Glomerular endothelial cell (primary cell): Measurements from ENCODE around the gene CFAP92. TPM values are rescaled to one million over a fixed set of nuclear protein-coding genes. Genes with fewer than 3 reads are reported as not detected.
"Not testable (repeated sequence)": the region's sequence is repeated elsewhere in the genome, so short reads cannot be mapped to it uniquely, and the experiment has no call there.

Source experiments
- DNase-seq: peaks from one replicate; pipeline ENCODE4 v3.0.0-alpha.2; 2011; ENCODE audit warnings: low read depth, low spot score; ENCODE audit errors: extremely low read depth
- total RNA-seq: library from RNA; depleted of rRNA; stranded (reverse); fragments of >200 nt; gene quantifications from 2 replicates; pipeline ENCODE4 v1.2.3, GENCODE V29; 2015

Gene CFAP92
- total RNA-seq, 1 donor from 2014 or later: 1.7 TPM

DNA sequence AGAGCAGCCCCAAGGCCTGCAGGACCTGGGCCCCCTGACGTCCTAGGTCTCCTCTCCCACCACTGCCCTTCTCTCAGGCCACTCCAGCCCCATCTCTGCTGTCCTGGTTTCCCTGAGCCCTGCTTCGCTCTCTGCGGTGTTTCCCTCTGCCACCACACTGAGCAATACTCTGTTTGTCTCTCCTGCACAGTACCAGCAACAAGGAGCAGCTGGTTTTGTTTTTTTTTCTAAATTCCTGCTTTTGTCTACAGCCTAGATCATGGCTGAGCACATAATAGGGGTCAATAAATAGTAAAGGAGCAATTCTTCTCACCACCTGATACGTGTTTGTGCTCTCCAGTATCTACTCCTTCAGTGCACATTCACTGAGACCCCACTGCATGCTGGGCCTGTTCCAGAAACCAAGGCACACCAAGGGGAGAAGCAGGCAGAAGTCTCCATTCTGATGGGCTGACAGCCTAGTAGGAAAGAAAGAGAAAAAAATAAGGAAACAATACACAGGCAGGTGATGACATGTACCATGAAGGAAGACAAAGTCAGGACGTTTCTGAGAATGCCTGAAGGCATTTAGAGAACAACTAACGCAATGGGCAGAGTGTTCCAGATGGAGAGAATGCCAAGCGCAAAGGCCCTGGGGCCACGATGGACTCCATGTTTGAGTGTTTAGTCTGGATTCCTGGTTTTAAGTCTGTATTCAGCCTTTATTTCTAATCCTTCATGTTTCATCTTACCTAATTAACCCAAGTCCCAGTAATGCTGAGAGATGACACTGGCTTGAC lies 120.4 kb downstream of the CFAP92 start:
- DNase-seq: no peak

DNA sequence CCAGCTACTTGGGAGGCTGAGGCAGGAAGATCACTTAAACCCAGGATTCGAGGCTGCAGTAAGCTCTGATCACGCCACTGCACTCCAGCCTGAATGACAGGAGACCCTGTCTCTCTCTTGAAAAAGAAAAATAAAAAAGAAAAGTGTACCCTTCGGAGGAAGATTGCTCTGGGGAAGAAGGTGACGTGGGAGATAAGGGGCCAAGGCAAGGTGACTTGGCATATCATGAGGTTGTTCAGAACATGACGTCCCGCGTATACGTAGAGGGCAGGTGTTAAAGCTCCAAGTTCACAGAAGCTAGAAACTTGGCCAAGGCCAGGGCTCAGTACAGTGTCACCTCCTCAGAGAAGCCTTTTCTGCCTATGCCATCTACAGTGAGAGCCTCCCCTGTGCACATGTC lies 121.1 kb downstream of the CFAP92 start:
- no peak for DNase-seq

- no peak for DNase-seq
Measured at GRCh38 chr3:128872282-128872681, 121.6 kb downstream of the CFAP92 start.

GRCh38 chr3:128870347-128870746 lies 123.5 kb downstream of the CFAP92 start:
- no peak for DNase-seq

DNA sequence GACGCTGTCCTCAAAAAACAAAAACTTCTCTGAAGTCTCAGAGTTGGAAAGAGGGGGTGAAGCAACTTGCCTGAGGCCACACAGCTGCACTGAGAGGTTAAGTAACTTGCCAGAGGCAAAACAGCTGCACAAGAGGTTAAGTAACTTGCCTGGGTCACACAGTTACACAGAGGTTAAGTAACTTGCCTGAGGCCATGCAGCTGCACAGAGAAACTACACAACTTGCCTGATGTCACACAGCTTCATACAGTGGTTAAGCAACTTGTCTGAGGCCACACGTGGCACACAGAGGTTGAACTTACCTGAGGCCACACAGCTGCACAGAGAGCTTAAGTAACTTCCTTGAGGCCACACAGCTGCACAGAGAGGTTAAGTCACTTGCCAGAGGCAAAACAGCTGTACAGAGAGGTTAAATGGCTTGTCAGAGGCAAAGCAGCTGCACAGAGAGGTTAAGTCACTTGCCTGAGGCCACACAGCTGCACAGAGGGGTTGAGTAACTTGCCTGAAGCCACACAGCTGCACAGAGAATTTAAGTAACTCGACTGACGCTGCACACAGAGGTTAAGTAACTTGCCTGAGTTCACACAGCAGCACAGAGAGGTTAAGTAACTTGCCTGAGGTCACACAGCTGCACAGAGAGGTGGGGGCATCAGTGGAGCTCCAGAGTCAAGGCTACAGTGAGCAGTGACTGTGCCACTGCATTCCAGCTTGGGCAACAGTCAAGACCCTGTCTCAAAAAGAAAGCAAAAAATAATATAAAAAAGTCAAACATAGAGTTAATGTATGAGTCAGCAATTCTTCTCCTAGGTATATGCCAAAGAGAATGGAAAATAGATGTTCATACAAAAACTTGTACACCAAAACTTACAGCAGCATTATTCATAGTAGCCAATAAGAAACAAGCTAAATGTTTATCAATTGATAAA lies 126.4 kb downstream of the CFAP92 start:
- no peak for DNase-seq

- DNase-seq: not testable (repeated sequence)
Measured at GRCh38 chr3:128864849-128865804, 128.7 kb downstream of the CFAP92 start.

DNA sequence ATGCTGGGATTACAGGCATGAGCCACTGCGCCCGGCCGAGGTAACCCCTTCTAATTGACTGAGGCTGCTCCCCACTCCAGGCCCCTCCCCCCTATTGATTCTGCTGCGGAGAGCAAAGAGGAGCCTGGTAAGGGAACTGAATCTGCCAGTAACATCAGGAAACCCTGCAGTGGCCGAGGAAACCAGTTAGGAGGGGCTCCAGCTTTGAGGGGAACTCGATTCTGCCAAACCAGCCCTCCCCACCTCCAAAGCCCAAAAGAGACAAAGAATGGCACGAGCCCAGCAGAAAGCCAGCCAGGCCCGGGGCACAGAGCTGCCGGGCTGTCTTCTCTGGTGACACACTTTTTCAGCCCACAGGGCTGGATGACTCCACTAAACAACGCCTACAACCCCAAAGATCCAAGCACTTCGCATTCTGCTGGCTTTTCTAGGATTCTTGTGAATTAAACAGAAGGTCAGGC lies 129.5 kb downstream of the CFAP92 start:
- DNase-seq: no peak

GRCh38 chr3:128863560-128863959 lies 130.3 kb downstream of the CFAP92 start:
- DNase-seq: no peak

- no peak for DNase-seq
Measured at GRCh38 chr3:128861491-128861890, 132.4 kb downstream of the CFAP92 start.

Other genes starting within 250 kb of the CFAP92 start
- 35.9 and 45.6 TPM in 2 replicates for gene ACAD9, start 114.5 kb downstream of the CFAP92 start, total RNA-seq
- gene EFCC1, start 7.2 kb upstream of the CFAP92 start, total RNA-seq: 1.8 and 3.0 TPM in 2 replicates
- gene GP9, start 66.7 kb upstream of the CFAP92 start, total RNA-seq: not detected in 2 replicates
- gene RAB43, start 127.7 kb upstream of the CFAP92 start, total RNA-seq: 35.8 and 39.2 TPM in 2 replicates
- gene ISY1, start 167.0 kb upstream of the CFAP92 start, total RNA-seq: 21.6 and 25.1 TPM in 2 replicates
- gene CNBP, start 189.8 kb upstream of the CFAP92 start, total RNA-seq: 184 and 187 TPM in 2 replicates